ENCODE results near the gene REPIN1. TPM values are rescaled to one million over a fixed set of nuclear protein-coding genes. Genes with fewer than 3 reads are reported as not detected.

Gene REPIN1
- total and polyA plus RNA-seq, 2 donors: 25.2 to 76.7 TPM

DNA sequence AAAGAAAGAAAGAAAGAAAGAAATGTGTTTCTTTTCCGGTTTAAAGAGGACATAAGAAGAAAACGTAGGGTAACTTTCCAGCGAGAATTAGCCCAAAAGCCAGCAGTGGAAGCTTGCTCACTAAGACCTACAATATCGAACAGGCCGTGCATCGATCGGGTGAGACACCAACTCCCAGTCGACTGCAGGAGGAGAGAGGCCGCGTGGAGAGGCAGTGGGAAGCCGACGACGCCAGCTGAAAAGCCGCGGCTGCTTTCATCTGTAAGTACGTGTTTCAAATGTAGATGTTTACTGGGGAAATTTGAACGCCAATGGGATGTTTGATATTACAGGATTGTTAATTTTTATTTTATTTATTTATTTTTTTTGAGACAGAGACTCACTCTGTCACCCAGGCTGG, 53.2 kb downstream of the REPIN1 start:
- Histone ChIP-seq H3K36me3 (ENCODE audit: insufficient read depth) (no peaks in the 10 kb centered on the region), H3K4me3 (ENCODE audit: low read depth, low read length) (no peak overlapping the region), H3K4me1 (ENCODE audit: insufficient read depth) (no peaks in the 10 kb centered on the region), H3K27ac (ENCODE audit: low read depth) (no peak overlapping the region)
- DNase-seq (ENCODE audit: extremely low spot score): no peak
- WGBS: 80% methylated on average over 17 of the region's 17 CpGs

Other genes starting within 250 kb of the REPIN1 start
- 3.7 TPM for gene LRRC61, start 45.5 kb upstream of the REPIN1 start, total RNA-seq
- gene LRRC61, start 45.5 kb upstream of the REPIN1 start, polyA plus RNA-seq: 11.8 TPM
- gene ACTR3C, start 45.3 kb upstream of the REPIN1 start, total RNA-seq: 6.5 TPM
- gene ACTR3C, start 45.3 kb upstream of the REPIN1 start, polyA plus RNA-seq: 3.4 TPM
- gene RARRES2, start 27.2 kb upstream of the REPIN1 start, total RNA-seq: 86.2 TPM
- gene RARRES2, start 27.2 kb upstream of the REPIN1 start, polyA plus RNA-seq: 400 TPM
- gene ZNF775, start 10.5 kb downstream of the REPIN1 start, total RNA-seq: 5.1 TPM
- 11.6 TPM for gene ZNF775, start 10.5 kb downstream of the REPIN1 start, polyA plus RNA-seq
- gene GIMAP8, start 81.8 kb downstream of the REPIN1 start, total RNA-seq: 15.2 TPM
- gene GIMAP8, start 81.8 kb downstream of the REPIN1 start, polyA plus RNA-seq: 14.3 TPM
- gene GIMAP7, start 146.1 kb downstream of the REPIN1 start, total RNA-seq: 16.2 TPM
- 33.2 TPM for gene GIMAP7, start 146.1 kb downstream of the REPIN1 start, polyA plus RNA-seq
- gene GIMAP4, start 198.6 kb downstream of the REPIN1 start, total RNA-seq: 43.9 TPM
- gene GIMAP4, start 198.6 kb downstream of the REPIN1 start, polyA plus RNA-seq: 41.1 TPM

Measured in urinary bladder (tissue), 4 donors.